ENCODE measurements around the gene EFTUD2.

Gene EFTUD2

DNA sequence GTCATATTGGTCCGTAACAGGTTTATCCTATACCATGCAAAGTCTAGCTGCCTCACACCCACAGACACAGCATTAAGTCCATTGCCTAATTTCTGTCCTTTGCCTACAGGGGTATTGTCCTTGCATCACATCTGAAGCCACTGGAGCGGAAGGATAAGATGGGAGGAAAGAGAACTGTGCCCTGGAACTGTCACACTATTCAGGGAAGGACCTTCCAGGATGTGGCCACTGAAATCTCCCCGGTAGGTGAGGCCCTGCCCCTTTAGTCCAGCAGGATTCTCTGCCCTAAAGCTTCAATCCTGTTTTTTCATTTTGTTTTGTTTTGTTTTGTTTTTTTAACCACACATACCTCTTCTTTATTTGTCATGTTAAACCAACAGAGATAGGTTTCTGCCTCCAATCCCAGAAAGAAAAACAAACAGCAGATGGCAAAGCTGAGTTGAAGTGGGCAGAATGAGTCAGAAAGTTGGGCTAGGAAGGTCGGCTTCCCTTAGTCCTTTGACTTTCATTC is 2.2 kb upstream of the EFTUD2 start:
- peaks cover 24% of the 10 kb centered on the region for H3K4me1 ChIP-seq (ENCODE audit: control insufficient read depth, insufficient read depth, low read length)
- CTCF ChIA-PET, result interaction anchor here (0.6 to 8.3 kb wide), 9 partner anchors 10 to 337 kb away, joined by 3 to 74 read pairs (median 3); partner anchors contain the start of gene ACBD4
- H3K4me3 ChIP-seq (ENCODE audit: low read depth, low read length), result no peak overlapping the region
- H3K27ac ChIP-seq (ENCODE audit: extremely low read depth, low read depth, low read length), result peak overlapping the region; percentile 45
- POLR2A ChIA-PET, result interaction anchor here (0.7 to 2.5 kb wide), 3 partner anchors 9 to 159 kb away, joined by 3 to 6 read pairs (median 3); partner anchors contain the start of gene C1QL1
- no peaks in the 10 kb centered on the region for H3K9me3 ChIP-seq (ENCODE audit: control insufficient read depth, insufficient read depth, low read depth, low read length)
- peaks cover 5 to 18% of the 10 kb centered on the region in 2 experiments; a peak in 2 of 3 replicates for H3K36me3 ChIP-seq (ENCODE audit: control insufficient read depth in 2 of 2, insufficient read depth in 1 of 2, low read length in 2 of 2)
- no peak for TF ChIP-seq ZNF660 (tag by site-specific recombination; IDR thresholded peaks at IDR 0.05)
- TF ChIP-seq, protein P1, sequence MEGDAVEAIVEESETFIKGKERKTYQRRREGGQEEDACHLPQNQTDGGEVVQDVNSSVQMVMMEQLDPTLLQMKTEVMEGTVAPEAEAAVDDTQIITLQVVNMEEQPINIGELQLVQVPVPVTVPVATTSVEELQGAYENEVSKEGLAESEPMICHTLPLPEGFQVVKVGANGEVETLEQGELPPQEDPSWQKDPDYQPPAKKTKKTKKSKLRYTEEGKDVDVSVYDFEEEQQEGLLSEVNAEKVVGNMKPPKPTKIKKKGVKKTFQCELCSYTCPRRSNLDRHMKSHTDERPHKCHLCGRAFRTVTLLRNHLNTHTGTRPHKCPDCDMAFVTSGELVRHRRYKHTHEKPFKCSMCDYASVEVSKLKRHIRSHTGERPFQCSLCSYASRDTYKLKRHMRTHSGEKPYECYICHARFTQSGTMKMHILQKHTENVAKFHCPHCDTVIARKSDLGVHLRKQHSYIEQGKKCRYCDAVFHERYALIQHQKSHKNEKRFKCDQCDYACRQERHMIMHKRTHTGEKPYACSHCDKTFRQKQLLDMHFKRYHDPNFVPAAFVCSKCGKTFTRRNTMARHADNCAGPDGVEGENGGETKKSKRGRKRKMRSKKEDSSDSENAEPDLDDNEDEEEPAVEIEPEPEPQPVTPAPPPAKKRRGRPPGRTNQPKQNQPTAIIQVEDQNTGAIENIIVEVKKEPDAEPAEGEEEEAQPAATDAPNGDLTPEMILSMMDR (tag by site-specific recombination; IDR thresholded peaks at IDR 0.05), result no peak
- no peak for TF ChIP-seq ZNF311 (tag by site-specific recombination; IDR thresholded peaks at IDR 0.05; ENCODE audit: borderline replicate concordance)
- no peak for TF ChIP-seq ZNF274 (IDR thresholded peaks at IDR 0.05; ENCODE audit: low read length)
- no peak for TF ChIP-seq ZNF274 (tag by site-specific recombination; IDR thresholded peaks at IDR 0.05; ENCODE audit: borderline replicate concordance)
- peak; percentile 43; the same call in 1 of the 2 replicates for TF ChIP-seq ZXDB (tag by site-specific recombination; IDR thresholded peaks at IDR 0.05)
- TF ChIP-seq, protein P2, sequence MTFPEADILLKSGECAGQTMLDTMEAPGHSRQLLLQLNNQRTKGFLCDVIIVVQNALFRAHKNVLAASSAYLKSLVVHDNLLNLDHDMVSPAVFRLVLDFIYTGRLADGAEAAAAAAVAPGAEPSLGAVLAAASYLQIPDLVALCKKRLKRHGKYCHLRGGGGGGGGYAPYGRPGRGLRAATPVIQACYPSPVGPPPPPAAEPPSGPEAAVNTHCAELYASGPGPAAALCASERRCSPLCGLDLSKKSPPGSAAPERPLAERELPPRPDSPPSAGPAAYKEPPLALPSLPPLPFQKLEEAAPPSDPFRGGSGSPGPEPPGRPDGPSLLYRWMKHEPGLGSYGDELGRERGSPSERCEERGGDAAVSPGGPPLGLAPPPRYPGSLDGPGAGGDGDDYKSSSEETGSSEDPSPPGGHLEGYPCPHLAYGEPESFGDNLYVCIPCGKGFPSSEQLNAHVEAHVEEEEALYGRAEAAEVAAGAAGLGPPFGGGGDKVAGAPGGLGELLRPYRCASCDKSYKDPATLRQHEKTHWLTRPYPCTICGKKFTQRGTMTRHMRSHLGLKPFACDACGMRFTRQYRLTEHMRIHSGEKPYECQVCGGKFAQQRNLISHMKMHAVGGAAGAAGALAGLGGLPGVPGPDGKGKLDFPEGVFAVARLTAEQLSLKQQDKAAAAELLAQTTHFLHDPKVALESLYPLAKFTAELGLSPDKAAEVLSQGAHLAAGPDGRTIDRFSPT (tag by site-specific recombination; IDR thresholded peaks at IDR 0.05), result no peak
- TF ChIP-seq IKZF3 (tag by site-specific recombination; IDR thresholded peaks at IDR 0.05), result no peak
- no peak for TF ChIP-seq SCRT2 (tag by site-specific recombination; IDR thresholded peaks at IDR 0.05)
- TF ChIP-seq, protein P3, sequence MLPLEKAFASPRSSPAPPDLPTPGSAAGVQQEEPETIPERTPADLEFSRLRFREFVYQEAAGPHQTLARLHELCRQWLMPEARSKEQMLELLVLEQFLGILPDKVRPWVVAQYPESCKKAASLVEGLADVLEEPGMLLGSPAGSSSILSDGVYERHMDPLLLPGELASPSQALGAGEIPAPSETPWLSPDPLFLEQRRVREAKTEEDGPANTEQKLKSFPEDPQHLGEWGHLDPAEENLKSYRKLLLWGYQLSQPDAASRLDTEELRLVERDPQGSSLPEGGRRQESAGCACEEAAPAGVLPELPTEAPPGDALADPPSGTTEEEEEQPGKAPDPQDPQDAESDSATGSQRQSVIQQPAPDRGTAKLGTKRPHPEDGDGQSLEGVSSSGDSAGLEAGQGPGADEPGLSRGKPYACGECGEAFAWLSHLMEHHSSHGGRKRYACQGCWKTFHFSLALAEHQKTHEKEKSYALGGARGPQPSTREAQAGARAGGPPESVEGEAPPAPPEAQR (tag by site-specific recombination; IDR thresholded peaks at IDR 0.05), result no peak
- peak; percentile 16; the same call in 1 of the 2 replicates for TF ChIP-seq BCL11A (tag by site-specific recombination; IDR thresholded peaks at IDR 0.05; ENCODE audit: low read depth)
- no peak for TF ChIP-seq MZF1 (tag by site-specific recombination; IDR thresholded peaks at IDR 0.05; ENCODE audit: borderline replicate concordance)
- TF ChIP-seq ZNF639 (tag by site-specific recombination; IDR thresholded peaks at IDR 0.05), result peak; percentile 22; the same call in 1 of the 2 replicates
- no peak for TF ChIP-seq GLI2 (tag by site-specific recombination; IDR thresholded peaks at IDR 0.05; ENCODE audit: borderline replicate concordance, low read depth)
- TF ChIP-seq ZNF704 (tag by site-specific recombination; IDR thresholded peaks at IDR 0.05), result no peak
- peak; percentile 85 for TF ChIP-seq ZNF449 (tag by site-specific recombination; IDR thresholded peaks at IDR 0.05)
- TF ChIP-seq ZNF560 (tag by site-specific recombination; IDR thresholded peaks at IDR 0.05; ENCODE audit: borderline replicate concordance), result no peak
- no peak for TF ChIP-seq ZFP37 (tag by site-specific recombination; IDR thresholded peaks at IDR 0.05)
- TF ChIP-seq OSR2 (tag by site-specific recombination; IDR thresholded peaks at IDR 0.05), result peak; percentile 77
- TF ChIP-seq ZNF121 (tag by site-specific recombination; IDR thresholded peaks at IDR 0.05), result no peak
- TF ChIP-seq ZNF571 (tag by site-specific recombination; IDR thresholded peaks at IDR 0.05), result no peak
- no peak for TF ChIP-seq ZNF433 (tag by site-specific recombination; IDR thresholded peaks at IDR 0.05; ENCODE audit: low read depth)
- TF ChIP-seq ZNF146 (tag by site-specific recombination; IDR thresholded peaks at IDR 0.05), result no peak
- no peak for TF ChIP-seq ZNF426 (tag by site-specific recombination; IDR thresholded peaks at IDR 0.05)
- TF ChIP-seq ZNF157 (tag by site-specific recombination; IDR thresholded peaks at IDR 0.05), result no peak
- TF ChIP-seq, protein P4, sequence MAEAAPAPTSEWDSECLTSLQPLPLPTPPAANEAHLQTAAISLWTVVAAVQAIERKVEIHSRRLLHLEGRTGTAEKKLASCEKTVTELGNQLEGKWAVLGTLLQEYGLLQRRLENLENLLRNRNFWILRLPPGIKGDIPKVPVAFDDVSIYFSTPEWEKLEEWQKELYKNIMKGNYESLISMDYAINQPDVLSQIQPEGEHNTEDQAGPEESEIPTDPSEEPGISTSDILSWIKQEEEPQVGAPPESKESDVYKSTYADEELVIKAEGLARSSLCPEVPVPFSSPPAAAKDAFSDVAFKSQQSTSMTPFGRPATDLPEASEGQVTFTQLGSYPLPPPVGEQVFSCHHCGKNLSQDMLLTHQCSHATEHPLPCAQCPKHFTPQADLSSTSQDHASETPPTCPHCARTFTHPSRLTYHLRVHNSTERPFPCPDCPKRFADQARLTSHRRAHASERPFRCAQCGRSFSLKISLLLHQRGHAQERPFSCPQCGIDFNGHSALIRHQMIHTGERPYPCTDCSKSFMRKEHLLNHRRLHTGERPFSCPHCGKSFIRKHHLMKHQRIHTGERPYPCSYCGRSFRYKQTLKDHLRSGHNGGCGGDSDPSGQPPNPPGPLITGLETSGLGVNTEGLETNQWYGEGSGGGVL (tag by site-specific recombination; IDR thresholded peaks at IDR 0.05), result no peak
- no peak; the same call in 1 of the 2 replicates for TF ChIP-seq ZBTB17 (tag by site-specific recombination; IDR thresholded peaks at IDR 0.05)

All from HEK293 (cell line).